ENCODE measurements around the gene PLEKHH2.

DNA sequence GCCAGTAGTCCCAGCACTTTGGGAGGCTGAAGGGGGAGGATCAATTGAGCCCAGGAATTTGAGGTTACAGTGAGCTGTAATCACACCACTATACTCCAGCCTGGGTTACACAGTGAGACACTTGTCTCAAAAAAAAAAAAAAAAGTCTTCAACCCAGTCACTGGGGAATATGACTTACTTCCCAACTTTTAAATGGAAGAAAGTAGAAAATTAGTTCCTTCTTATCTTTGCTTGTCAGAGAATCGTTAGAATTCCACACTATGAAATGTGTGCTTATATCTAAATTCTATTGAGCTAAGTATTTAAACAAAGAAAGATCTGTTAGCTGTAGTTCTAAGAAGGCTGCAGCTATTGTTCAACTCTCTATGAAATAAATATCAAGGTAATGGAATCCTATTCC lies 159.1 kb downstream of the PLEKHH2 start:
- TF ChIP-seq POLR2A (IDR thresholded peaks at IDR 0.05) (no peak), CTCF (IDR thresholded peaks at IDR 0.05) (no peak)

All from breast epithelium (tissue), 3 donors.